AG04450 (cell line): ENCODE measurements around the gene PYY. TPM values are rescaled to one million over a fixed set of nuclear protein-coding genes. Genes with fewer than 3 reads are reported as not detected.

Experiments
- CTCF ChIA-PET: fragments of 300-600, 350-600 bp; formaldehyde crosslinking; extraction: SDS; loops from one replicate; lab custom pipeline; 2022; ENCODE audit warnings: antibody characterized with exemption, inconsistent platforms; lab: Charles Lee
- POLR2A ChIA-PET: fragments of 350-600 bp; formaldehyde crosslinking; extraction: SDS; loops from one replicate; lab custom pipeline; 2021; ENCODE audit warnings: antibody characterized with exemption, inconsistent platforms; lab: Yijun Ruan, JAX
- DNase-seq: peaks from one replicate; pipeline ENCODE4 v3.0.0-alpha.2; 2011; ENCODE audit warnings: low read depth, low spot score
- H3K27ac ChIP-seq: one replicate; pipeline ENCODE4 v1.5.1; 2012; ENCODE audit warnings: low read depth, low read length, control low read depth
- H3K27me3 ChIP-seq: one replicate; pipeline ENCODE4 v1.6.0; 2012; ENCODE audit warnings: low read length; ENCODE audit not compliant: control insufficient read depth, insufficient read depth
- H3K4me3 ChIP-seq: 2 replicates; pipeline ENCODE4 v1.5.1; 2011; ENCODE audit warnings: mild to moderate bottlenecking, low read depth, low read length, control low read depth
- H3K9me3 ChIP-seq: 2 replicates; pipeline ENCODE4 v1.5.1; 2012; ENCODE audit warnings: low read length; ENCODE audit not compliant: control insufficient read depth, insufficient read depth
- polyA plus RNA-seq: library from polyadenylated mRNA; depleted of rRNA; stranded (reverse); fragments of >200 nt; gene quantifications from 2 replicates; pipeline ENCODE4 v1.2.3, GENCODE V29; 2011
- TF ChIP-seq, protein P1 (sequence below): IDR thresholded peaks from 2 replicates; pipeline ENCODE4 v1.5.1; 2011; ENCODE audit warnings: low read depth, low read length, control low read depth, inconsistent platforms

Gene PYY
- polyA plus RNA-seq, 1 experiment, result not detected

DNA sequence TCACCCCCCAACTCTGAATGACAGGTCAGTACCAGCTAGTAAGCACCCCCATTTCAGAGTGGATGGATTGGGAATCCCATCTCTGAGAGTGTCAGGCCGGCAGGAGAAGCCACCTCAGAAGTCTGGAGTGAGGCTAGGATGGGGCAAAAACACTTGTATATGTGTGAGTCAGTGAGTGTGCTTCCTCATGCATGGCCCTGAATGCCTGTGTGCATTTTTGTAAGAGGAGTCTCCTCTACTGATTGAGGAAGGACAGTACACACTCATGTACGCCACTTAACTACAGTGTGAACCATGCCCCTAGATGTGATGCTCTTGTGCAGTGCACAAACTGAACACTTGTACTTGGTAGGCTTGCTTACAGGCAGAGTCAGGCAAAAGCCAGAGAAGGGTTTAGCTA, 28.4 kb upstream of the PYY start:
- ChIA-PET POLR2A (no interaction called here), CTCF (interaction anchor here (0.8 to 0.9 kb wide), 2 partner anchors 37 to 38 kb away, joined by 3 to 4 read pairs; no protein-coding TSS in a partner anchor)
- TF ChIP-seq, protein P1, sequence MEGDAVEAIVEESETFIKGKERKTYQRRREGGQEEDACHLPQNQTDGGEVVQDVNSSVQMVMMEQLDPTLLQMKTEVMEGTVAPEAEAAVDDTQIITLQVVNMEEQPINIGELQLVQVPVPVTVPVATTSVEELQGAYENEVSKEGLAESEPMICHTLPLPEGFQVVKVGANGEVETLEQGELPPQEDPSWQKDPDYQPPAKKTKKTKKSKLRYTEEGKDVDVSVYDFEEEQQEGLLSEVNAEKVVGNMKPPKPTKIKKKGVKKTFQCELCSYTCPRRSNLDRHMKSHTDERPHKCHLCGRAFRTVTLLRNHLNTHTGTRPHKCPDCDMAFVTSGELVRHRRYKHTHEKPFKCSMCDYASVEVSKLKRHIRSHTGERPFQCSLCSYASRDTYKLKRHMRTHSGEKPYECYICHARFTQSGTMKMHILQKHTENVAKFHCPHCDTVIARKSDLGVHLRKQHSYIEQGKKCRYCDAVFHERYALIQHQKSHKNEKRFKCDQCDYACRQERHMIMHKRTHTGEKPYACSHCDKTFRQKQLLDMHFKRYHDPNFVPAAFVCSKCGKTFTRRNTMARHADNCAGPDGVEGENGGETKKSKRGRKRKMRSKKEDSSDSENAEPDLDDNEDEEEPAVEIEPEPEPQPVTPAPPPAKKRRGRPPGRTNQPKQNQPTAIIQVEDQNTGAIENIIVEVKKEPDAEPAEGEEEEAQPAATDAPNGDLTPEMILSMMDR, result no peak
- H3K9me3 ChIP-seq, result no peaks in the 10 kb centered on the region; the same call in 1 of the 2 replicates
- no peak overlapping the region for H3K4me3 ChIP-seq
- DNase-seq, result no peak
- no peak overlapping the region for H3K27ac ChIP-seq
- H3K27me3 ChIP-seq, result peaks cover 59% of the 10 kb centered on the region

DNA sequence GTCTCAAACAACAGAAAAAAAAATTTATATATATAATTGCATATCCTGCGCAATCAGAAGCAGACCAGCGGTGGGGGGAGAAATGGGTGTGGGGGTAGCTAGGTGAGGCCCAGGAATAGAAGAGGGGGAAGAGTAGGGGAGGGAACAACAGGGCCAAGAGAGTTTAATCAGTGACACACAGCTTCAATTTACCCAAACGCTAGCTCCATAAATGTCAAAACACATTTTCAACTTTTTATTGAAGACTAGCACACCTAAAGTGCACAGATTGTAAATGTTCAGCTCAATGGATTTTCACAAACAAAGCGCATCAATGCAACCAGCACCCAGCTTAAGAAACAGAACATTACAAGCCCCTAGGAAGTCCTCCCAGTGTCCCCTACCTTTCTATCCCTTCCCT, 25.9 kb upstream of the PYY start:
- POLR2A ChIA-PET, result no interaction called here
- peaks cover 63% of the 10 kb centered on the region for H3K27me3 ChIP-seq
- H3K27ac ChIP-seq, result no peak overlapping the region
- H3K9me3 ChIP-seq, result no peaks in the 10 kb centered on the region; the same call in 1 of the 2 replicates
- CTCF ChIA-PET, result interaction anchor here (0.7 to 0.8 kb wide), 2 partner anchors 60 to 99 kb away, joined by 3 read pairs; no protein-coding TSS in a partner anchor
- DNase-seq, result no peak
- TF ChIP-seq, protein P1, result no peak
- H3K4me3 ChIP-seq, result no peak overlapping the region

DNA sequence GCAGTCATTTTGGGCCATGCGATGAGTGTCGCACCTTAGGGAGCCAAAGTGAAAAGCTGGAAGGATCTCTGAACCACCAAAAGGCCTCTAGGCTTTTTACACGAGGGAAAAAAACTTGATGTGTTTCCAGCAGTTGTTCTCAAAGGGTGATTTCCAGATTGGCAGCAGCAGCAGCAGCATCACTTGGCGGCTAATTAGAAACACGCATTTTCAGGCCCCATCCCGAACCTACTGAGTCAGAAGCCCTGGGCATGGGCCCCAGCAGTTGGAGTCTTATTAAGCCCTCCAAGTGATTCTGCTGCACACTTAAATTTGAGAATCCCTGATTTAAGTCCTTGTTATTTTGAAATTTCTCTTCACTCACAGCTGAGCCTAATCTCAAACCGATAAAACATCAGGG, 25.3 kb upstream of the PYY start:
- H3K4me3 ChIP-seq, result no peak overlapping the region
- no peak for DNase-seq
- peaks cover 63% of the 10 kb centered on the region for H3K27me3 ChIP-seq
- H3K9me3 ChIP-seq, result no peaks in the 10 kb centered on the region; the same call in 1 of the 2 replicates
- H3K27ac ChIP-seq, result no peak overlapping the region
- POLR2A ChIA-PET, result no interaction called here
- CTCF ChIA-PET, result interaction anchor here (0.7 kb wide), 1 partner anchor 59 kb away, joined by 3 read pairs; no protein-coding TSS in a partner anchor
- TF ChIP-seq, protein P1, result no peak

DNA sequence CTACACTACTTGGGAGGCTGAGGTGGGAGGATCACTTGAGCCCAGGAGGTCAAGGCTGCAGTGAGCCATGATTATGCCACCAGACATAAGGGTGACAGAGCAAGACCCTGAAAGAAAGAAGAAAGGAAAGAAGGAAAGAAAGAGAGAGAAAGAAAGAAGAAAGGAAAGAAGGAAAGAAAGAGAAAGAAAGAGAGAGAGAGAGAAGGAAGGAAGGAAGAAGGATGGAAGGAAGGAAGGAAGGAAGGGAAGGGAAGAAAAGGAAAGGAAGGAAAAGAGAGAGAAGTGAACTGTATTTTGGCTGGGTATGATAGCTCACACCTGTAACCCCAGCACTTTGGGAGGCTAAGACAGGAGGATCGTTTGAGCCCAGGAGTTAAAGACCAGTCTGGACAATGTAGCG, 24.3 kb upstream of the PYY start:
- Histone ChIP-seq H3K27ac (no peak overlapping the region), H3K9me3 (no peaks in the 10 kb centered on the region), H3K4me3 (no peak overlapping the region), H3K27me3 (peaks cover 54% of the 10 kb centered on the region)
- DNase-seq, result no peak
- ChIA-PET CTCF (no interaction called here), POLR2A (no interaction called here)
- TF ChIP-seq, protein P1, result no peak

DNA sequence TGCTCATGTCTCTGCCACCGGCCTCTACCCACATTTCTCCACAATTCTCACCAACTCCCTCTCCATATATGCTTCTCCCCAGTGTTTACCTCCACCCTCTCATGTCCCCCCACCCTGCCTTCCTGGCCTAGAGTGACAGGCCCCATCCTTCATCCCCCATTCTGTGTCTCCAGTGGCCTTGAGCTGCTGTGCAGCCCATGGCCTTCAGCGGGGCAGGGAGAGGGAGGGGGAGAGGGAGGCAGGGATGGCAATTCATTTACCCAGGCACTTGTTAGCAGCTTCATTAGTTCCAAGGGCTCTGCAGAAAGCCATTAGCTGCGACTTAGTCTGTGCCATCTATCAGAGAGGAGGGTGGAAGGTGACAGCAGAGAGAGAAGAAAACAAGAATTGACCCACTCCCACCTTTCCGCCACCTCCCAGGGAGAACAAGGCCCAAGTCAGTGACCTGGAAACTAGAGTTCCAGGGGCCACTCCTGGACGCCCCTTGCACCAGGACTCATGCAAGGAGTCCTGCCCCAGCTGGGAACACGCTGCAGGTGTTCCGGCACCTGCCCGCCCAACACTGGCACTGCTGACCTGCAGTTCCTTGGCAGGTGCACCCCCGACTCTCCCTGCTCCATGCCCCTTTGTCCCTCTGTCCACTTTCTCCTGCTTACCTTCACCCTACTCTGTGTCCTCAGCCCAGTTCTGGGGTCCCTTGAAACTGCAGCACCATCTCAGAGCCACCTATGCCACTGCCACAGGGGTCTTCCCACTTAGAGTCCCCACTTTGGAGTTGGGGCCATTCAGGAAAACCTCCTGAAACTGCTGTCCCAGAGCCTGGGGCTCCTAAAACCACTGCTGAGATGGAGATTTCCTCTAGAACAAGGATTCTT, 23.5 kb upstream of the PYY start:
- Histone ChIP-seq H3K4me3 (no peak overlapping the region), H3K9me3 (no peaks in the 10 kb centered on the region), H3K27ac (no peak overlapping the region), H3K27me3 (peaks cover 46% of the 10 kb centered on the region)
- no peak for DNase-seq
- CTCF ChIA-PET, result no interaction called here
- TF ChIP-seq, protein P1, result no peak
- POLR2A ChIA-PET, result no interaction called here
